Panc1 (cell line): ENCODE data around the gene HMGXB4.

Source experiments
- POLR2AphosphoS5 ChIP-seq: IDR thresholded peaks from 2 replicates; pipeline ENCODE4 v1.6.1; 2012; ENCODE audit warnings: mild to moderate bottlenecking, low read depth, low read length, moderate library complexity
- TF ChIP-seq, protein P1 (sequence below): fragments of 450-650 bp; IDR thresholded peaks from 2 replicates; pipeline ENCODE4 v1.5.1; 2017; ENCODE audit warnings: mild to moderate bottlenecking
- TF ChIP-seq, protein P2 (sequence below), 2 experiments: IDR thresholded peaks; 2 replicates each; pipeline ENCODE4 v1.6.1; 2011 to 2012; ENCODE audit warnings: low read depth in 2 of 2, control low read depth in 1 of 2, low read length in 1 of 2, mild to moderate bottlenecking in 1 of 2, moderate library complexity in 1 of 2; ENCODE audit not compliant: insufficient read depth in 1 of 2

- TF ChIP-seq, protein P1, sequence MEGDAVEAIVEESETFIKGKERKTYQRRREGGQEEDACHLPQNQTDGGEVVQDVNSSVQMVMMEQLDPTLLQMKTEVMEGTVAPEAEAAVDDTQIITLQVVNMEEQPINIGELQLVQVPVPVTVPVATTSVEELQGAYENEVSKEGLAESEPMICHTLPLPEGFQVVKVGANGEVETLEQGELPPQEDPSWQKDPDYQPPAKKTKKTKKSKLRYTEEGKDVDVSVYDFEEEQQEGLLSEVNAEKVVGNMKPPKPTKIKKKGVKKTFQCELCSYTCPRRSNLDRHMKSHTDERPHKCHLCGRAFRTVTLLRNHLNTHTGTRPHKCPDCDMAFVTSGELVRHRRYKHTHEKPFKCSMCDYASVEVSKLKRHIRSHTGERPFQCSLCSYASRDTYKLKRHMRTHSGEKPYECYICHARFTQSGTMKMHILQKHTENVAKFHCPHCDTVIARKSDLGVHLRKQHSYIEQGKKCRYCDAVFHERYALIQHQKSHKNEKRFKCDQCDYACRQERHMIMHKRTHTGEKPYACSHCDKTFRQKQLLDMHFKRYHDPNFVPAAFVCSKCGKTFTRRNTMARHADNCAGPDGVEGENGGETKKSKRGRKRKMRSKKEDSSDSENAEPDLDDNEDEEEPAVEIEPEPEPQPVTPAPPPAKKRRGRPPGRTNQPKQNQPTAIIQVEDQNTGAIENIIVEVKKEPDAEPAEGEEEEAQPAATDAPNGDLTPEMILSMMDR = no peak
- no peak for TF ChIP-seq POLR2AphosphoS5
- TF ChIP-seq, protein P2, sequence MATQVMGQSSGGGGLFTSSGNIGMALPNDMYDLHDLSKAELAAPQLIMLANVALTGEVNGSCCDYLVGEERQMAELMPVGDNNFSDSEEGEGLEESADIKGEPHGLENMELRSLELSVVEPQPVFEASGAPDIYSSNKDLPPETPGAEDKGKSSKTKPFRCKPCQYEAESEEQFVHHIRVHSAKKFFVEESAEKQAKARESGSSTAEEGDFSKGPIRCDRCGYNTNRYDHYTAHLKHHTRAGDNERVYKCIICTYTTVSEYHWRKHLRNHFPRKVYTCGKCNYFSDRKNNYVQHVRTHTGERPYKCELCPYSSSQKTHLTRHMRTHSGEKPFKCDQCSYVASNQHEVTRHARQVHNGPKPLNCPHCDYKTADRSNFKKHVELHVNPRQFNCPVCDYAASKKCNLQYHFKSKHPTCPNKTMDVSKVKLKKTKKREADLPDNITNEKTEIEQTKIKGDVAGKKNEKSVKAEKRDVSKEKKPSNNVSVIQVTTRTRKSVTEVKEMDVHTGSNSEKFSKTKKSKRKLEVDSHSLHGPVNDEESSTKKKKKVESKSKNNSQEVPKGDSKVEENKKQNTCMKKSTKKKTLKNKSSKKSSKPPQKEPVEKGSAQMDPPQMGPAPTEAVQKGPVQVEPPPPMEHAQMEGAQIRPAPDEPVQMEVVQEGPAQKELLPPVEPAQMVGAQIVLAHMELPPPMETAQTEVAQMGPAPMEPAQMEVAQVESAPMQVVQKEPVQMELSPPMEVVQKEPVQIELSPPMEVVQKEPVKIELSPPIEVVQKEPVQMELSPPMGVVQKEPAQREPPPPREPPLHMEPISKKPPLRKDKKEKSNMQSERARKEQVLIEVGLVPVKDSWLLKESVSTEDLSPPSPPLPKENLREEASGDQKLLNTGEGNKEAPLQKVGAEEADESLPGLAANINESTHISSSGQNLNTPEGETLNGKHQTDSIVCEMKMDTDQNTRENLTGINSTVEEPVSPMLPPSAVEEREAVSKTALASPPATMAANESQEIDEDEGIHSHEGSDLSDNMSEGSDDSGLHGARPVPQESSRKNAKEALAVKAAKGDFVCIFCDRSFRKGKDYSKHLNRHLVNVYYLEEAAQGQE (IDR thresholded peaks at IDR 0.05; ENCODE audit: insufficient read depth in 1 of 2, low read depth in 2 of 2, low read length in 1 of 2) = no peak
Observed at GRCh38 chr22:35299217-35299672, 42.0 kb downstream of the HMGXB4 start.
